ENCODE measurements around the gene CD8B2.

CD8B2 gene

GRCh38 chr2:106516864-106517263 is 29.7 kb downstream of the CD8B2 start (continued):
- TF ChIP-seq ZNF155 (tag by site-specific recombination; IDR thresholded peaks at IDR 0.05) (no peak), ZNF274 (IDR thresholded peaks at IDR 0.05; ENCODE audit: low read length) (no peak), ZNF274 (tag by site-specific recombination; IDR thresholded peaks at IDR 0.05; ENCODE audit: borderline replicate concordance) (no peak), ZSCAN5A (tag by site-specific recombination; IDR thresholded peaks at IDR 0.05) (no peak)

- no peak for TF ChIP-seq BCL6B (tag by site-specific recombination; IDR thresholded peaks at IDR 0.05)
- TF ChIP-seq ZNF623 (tag by site-specific recombination; IDR thresholded peaks at IDR 0.05), result no peak
- no peak for TF ChIP-seq ZNF155 (tag by site-specific recombination; IDR thresholded peaks at IDR 0.05)
- TF ChIP-seq HOXA7 (CRISPR knock-in tag; IDR thresholded peaks at IDR 0.05; ENCODE audit: borderline replicate concordance), result no peak
- no peak for TF ChIP-seq ZNF501 (tag by site-specific recombination; IDR thresholded peaks at IDR 0.05)
- no peak for TF ChIP-seq ZNF148 (tag by site-specific recombination; IDR thresholded peaks at IDR 0.05; ENCODE audit: borderline replicate concordance)
- TF ChIP-seq YY1 (tag by site-specific recombination; IDR thresholded peaks at IDR 0.05), result no peak
- TF ChIP-seq ZBTB21 (tag by site-specific recombination; IDR thresholded peaks at IDR 0.05), result no peak
- TF ChIP-seq PRDM1 (tag by site-specific recombination; IDR thresholded peaks at IDR 0.05), result no peak
- TF ChIP-seq PRDM10 (tag by site-specific recombination; IDR thresholded peaks at IDR 0.05), result no peak
- TF ChIP-seq SETDB1 (IDR thresholded peaks at IDR 0.05; ENCODE audit: insufficient read length, low read length), result no peak
- TF ChIP-seq ZFHX2 (tag by site-specific recombination; conservative IDR thresholded peaks at IDR 0.05), result no peak
- no peak for TF ChIP-seq ZNF138 (tag by site-specific recombination; IDR thresholded peaks at IDR 0.05; ENCODE audit: borderline replicate concordance)
- no peak for TF ChIP-seq PBX3 (CRISPR knock-in tag; IDR thresholded peaks at IDR 0.05)
- no peak for TF ChIP-seq ZNF121 (tag by site-specific recombination; IDR thresholded peaks at IDR 0.05)
- no peak for TF ChIP-seq ZBTB7A (tag by site-specific recombination; IDR thresholded peaks at IDR 0.05; ENCODE audit: low read depth)
- CTCF ChIA-PET, result no interaction called here
- Histone ChIP-seq H3K36me3 (ENCODE audit: control insufficient read depth in 2 of 2, insufficient read depth in 1 of 2, low read length in 2 of 2) (no peaks in the 10 kb centered on the region), H3K4me3 (ENCODE audit: low read depth, low read length) (no peak overlapping the region), H3K27ac (ENCODE audit: extremely low read depth, low read depth, low read length) (no peak overlapping the region), H3K9me3 (ENCODE audit: control insufficient read depth, insufficient read depth, low read depth, low read length) (no peaks in the 10 kb centered on the region), H3K4me1 (ENCODE audit: control insufficient read depth, insufficient read depth, low read length) (no peaks in the 10 kb centered on the region)
- POLR2A ChIA-PET, result no interaction called here
These were observed 30.2 kb downstream of the CD8B2 start for GRCh38 chr2:106517329-106517728.
